ENCODE data around the gene FBXO31. TPM values are rescaled to one million over a fixed set of nuclear protein-coding genes. Genes with fewer than 3 reads are reported as not detected.
"Not testable (repeated sequence)": the region's sequence is repeated elsewhere in the genome, so short reads cannot be mapped to it uniquely, and the experiment has no call there.

The FBXO31 gene
- total RNA-seq, 1 experiment from 2014 or later, result 12.5 TPM

DNA sequence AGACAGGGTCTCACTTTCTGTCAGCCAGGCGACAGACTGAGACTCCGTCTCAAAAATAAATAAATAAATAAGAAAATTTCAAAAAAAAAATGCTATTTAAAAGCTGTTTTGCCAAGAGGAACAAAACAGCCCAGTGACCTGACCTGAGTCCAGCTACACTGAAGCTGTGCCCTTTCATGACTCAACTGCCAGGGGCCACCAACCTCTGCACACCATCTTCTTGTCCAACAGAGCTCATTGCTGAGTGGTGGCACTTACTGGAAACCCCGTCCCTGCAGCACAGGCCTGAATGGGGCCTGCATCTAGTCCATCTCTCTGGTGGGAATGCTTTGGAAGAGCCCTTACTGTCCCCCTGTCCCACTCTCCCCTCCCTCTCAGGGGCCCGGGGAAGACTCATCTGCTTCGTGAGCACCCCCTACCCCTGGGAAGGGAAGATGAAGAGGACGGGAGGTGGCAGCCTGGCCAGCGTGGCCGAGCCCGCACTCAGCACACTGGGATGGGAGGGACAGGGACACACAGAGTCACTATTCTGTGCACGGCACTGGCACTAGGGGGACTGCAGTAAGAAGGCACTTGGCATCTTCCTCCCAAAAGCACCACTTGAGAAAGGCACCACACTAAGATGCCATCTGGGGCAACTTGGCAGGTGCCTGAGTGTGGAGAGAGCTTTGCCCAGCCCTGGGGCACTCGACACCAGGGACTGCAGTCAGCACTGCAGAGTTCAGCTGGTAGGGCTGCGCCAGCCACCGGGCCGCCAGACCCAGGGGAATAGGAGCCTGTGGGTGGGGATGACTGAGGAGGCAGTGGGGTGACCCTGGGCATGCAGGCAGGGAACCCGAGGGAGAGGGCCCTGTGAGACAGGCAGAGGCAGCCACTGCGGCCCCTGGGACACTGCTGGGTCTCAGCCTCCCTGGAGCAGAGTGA, 13.5 kb downstream of the FBXO31 start:
- in situ Hi-C loops (cut with HindIII; ENCODE audit: low pct_unique_long_range_greater_than_20kb, low sequenced_read_pairs), result no loop called here
- DNase-seq (ENCODE audit: low read depth, low spot score), result no peak

DNA sequence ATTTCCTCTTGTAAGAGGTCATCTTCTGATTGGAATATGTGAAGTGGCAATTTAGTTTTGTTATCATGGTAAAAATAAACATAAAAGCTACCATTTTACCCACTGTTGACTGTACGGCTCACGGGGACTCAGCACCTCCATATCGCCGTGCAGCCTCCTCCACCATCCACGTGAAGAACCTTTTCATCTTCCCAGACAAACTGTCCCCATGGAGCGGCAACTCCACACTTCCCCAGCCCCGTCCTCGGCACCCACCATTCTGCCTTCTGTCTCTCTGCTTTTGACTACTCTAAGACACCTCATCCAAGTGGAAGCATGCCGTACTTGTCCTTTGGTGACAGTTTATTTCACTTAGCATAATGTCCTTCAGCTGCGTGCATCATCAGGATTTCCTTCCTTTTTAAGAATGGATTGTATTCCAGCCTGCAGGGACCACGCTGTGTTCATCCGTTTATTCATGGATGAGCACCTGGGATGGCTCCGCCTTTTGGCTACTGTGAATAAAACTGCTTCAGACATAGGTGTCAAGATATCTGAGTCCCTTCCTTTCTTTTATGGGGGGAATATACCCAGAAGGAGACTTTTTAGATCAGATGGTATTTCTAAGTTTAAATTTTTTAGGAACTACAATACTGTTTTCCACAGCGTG, 14.3 kb downstream of the FBXO31 start:
- in situ Hi-C loops (cut with HindIII; ENCODE audit: low pct_unique_long_range_greater_than_20kb, low sequenced_read_pairs), result no loop called here
- DNase-seq (ENCODE audit: low read depth, low spot score), result no peak

DNA sequence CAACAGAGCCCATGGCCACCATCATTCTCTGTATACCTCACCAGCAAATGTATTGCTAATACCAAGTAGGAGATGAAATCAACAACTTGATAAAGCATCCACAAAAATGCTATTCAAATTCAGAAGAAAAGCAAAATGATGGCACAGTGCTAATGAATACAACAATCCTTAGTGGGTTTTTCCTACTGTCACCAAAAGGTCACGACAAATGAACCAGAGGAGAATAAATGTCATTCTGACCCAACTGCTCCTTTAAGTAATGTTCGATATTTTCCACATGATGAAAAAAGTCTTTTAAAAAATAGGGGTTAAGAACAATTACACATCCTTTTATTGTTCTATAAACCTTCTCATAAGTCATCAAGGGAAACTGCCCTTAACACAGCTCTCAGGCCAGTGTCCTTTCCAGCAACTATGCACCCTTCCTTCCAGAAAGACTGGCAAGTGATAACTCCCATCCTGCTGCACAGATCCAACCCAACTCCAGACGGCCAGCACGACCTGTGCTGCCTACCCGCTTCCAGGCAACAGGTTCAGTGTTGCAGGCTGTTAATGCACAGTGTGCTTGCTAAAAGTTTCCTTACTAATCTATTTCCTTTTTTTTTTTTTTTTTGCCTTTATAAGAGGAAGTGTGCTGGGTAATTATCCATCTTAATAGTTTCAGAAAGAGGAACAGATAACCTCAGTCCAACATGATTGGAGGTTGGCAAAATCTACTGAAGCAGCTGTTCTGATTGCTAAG, 15.4 kb downstream of the FBXO31 start:
- in situ Hi-C loops (cut with HindIII; ENCODE audit: low pct_unique_long_range_greater_than_20kb, low sequenced_read_pairs), result no loop called here

DNA sequence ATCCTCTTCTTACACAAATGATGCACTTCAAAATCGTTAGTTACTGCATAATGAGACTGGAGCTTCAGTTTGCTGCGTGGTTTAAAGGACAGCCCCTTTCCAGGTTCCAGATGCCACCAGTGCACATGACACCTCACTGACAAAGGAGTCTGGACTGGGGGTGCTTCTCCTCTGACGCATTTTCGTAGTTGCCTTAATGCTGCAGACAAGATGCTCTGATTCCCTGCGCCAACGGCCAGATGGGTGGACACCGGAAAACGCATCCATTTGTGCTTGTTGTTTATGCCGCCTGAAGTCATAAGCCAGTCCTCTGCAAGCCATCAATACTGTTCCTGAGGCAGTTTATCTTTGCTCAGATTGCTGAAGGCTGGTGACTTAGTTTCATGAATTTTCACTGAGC, 16.0 kb downstream of the FBXO31 start:
- in situ Hi-C loops (cut with HindIII; ENCODE audit: low pct_unique_long_range_greater_than_20kb, low sequenced_read_pairs), result no loop called here
- DNase-seq (ENCODE audit: low read depth, low spot score), result no peak

More for the DNA sequence above, 15.4 kb downstream of the FBXO31 start:
- no peak for DNase-seq (ENCODE audit: low read depth, low spot score)

DNA sequence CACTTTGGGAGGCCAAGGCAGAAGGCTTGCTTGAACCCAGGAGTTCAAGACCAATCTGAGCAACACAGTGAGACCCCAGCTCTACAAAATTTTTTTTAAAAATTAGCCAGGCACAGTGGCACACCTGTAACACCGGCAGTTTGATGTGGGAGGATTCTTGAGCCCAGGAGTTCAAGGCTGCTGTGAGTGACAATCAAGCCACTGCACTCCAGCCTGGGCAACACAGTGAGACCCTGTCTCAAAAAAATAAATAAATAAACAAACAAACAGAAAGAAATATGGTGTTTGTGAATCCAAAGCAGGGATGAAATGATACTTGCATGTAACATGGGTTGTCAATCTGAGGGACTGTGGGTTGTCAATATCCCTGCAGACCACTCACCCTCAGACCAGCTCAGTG, 16.6 kb downstream of the FBXO31 start:
- DNase-seq (ENCODE audit: low read depth, low spot score), result no peak
- in situ Hi-C loops (cut with HindIII; ENCODE audit: low pct_unique_long_range_greater_than_20kb, low sequenced_read_pairs), result no loop called here

DNA sequence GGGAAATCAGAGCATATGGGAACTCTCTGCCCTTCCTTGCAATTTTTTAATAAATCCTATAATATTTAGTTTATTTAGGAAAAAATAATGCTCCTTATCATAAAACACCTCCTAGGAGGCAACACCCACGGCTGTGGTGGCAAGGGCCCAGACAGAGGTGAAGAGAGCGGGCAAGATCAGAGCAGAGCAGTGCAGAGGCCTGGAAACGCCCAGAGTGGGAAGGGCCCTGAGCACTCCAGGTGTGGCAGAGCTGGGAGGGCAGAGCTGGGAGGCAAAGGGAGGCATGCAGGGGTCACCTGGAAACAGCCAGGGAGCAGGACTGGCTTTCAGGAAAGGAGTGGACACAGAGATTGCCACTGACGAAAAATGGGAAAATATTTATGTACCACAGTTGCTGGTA, 17.3 kb downstream of the FBXO31 start:
- DNase-seq (ENCODE audit: low read depth, low spot score), result no peak
- in situ Hi-C loops (cut with HindIII; ENCODE audit: low pct_unique_long_range_greater_than_20kb, low sequenced_read_pairs), result no loop called here

DNA sequence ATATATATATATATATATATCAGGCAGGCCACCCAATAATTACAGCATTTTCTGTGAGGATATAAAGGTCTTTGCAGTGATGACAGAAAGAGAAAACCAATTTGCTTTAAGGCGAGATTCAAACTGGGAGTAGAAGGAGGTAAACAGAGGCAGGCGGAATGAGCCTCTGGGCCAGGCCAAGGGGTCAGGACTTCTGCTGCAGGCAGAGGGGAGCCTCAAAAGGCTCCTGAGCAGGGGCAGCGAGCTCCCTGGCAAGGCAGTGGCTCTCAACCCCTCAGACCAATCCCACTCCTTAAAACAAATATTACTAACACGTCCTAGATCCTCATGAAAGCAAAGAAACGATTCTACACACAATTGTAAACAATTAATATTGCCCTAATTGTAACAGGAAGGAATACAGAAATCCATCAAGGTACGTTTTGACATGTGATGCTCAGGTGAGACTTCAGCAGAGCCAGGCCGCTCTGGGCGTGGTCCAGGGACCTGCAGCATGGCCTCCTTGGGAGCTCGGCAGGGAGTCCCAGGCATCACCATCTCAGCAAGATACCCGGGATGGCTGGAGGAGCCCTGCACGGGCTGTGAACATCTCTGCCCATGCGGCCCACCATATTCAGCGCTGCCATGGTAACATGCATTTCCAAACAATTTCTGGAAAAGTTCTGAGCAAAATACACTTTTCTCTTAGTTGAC, 18.4 kb downstream of the FBXO31 start:
- in situ Hi-C loops (cut with HindIII; ENCODE audit: low pct_unique_long_range_greater_than_20kb, low sequenced_read_pairs), result no loop called here
- no peak for DNase-seq (ENCODE audit: low read depth, low spot score)

DNA sequence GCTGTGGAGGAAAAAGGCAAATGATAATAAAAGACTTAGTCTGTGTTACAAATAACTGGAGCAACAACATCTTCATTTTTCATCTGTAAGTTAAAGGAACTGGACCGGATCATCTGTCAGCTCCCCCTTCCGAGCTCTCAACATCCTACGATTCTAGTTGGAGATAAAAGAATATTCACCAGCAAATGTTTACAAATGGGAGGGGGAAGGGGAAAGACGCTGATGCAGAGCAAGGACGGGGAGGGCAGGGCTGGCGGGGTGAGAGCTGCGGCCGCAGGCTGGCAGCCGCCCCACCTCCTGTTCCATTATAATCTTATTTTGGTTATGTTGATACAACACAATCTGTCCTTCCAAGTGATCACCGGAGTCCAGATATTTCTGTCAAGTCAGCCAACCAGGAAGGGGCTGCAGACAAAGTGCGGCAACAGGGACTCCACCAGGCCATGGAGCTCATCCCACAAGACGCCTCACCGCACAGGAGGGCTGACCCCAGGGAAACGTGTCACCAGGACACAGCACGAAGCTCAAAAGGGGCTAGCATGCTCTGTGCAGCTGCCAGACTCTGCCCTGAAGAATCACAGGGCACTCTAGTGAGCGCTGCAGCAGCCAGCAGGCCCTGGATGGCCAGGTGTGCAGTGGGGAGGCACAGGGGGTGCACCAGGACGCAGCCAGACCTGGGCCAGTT, 19.7 kb downstream of the FBXO31 start:
- DNase-seq (ENCODE audit: low read depth, low spot score), result no peak
- in situ Hi-C loops (cut with HindIII; ENCODE audit: low pct_unique_long_range_greater_than_20kb, low sequenced_read_pairs), result no loop called here

DNA sequence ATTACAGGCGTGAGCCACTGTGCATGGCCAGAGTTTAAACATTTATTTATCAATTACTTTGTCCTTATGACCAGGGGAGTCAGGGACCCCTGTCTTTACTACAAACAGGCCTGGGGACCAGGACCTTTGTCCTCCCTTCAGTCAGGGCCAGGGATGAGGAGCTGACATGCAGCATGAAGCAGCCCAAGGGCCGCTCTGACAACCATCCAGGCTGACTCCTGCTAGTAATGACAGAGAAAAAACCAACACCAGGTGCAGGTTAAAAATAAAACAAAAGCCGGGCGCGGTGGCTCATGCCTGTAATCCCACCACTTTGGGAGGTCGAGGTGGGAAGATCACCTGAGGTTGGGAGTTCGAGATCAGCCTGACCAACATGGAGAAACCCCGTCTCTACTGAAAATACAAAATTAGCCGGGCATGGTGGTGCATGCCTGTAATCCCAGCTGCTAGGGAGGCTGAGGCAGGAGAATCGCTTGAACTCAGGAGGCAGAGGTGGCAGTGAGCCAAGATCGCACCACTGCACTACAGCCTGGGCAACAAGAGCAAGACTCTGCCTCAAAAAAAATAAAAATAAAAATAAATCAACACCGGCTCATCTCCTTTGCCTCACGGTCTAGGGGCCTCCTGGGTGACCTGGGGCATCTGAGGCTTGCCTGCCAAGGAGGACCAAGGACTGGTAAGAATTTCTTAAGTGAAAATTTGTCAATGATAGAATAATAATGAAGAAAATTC, 20.6 kb downstream of the FBXO31 start:
- in situ Hi-C loops (cut with HindIII; ENCODE audit: low pct_unique_long_range_greater_than_20kb, low sequenced_read_pairs); DNase-seq (ENCODE audit: low read depth, low spot score): not testable (repeated sequence)

DNA sequence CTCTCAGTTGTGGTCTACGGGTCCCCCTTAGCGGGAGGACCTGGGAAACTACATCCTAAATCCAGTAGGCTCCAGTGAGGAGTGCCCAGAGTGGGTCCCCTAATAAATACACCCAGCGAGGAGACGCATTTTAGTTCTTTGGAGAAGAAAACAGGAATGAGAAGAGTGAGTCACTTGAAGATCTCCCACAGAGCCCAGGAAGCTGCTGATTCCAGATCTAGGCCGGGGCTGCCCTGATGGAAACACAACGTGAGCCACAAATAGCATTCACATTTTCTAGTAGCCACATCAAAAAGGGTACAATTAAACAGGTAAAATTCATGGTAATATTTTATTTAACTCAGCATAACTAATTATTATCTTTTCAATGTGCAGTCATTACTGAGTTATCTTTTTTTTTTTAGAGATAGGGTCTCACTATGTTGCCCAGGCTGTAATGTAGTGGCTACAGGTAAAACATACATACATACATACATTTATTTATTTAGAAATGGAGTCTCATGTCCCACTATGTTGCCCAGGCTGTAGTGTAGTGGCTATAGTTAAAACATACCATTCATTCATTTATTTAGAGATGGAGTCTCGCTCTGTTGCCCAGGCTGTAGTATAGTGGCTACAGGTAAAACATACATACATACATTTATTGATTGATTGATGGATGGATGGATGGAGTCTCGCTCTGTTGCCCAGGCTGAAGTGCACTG, 21.5 kb downstream of the FBXO31 start:
- in situ Hi-C loops (cut with HindIII; ENCODE audit: low pct_unique_long_range_greater_than_20kb, low sequenced_read_pairs), result no loop called here
- DNase-seq (ENCODE audit: low read depth, low spot score), result no peak

DNA sequence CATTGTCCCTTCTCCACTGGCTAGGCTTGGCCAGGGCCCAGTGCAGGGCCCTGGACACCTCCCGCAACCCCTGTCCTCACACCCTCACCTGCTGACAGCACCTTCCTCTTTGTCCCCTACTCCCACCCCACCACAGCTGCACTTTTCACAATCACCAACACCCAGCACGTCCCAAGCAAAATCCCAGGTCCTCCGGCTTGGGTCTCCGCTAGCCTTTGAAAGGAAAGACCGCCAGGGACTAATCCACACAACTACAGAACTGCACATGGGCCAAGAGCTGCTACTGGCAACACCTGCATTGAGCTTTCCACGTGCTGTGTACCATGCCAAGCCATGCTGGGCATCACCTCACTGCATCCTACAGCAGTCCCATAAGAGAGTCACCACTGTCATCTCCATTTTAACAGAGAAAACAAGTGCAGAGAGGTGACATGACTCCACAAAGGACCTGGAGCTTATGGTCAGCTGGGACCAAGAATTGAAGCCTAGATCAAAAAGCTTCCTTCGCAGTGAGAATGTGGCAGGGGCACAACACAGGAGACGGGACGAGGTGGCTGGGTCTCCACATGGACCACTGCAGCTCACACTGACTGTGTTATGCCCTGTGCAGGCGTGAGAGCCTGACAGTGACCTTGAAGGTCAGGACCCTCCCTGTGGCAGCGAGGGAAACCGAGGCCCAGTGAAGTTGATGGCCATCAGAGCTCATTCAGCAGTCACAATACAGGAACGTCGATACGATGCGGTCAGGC, 22.5 kb downstream of the FBXO31 start:
- no peak for DNase-seq (ENCODE audit: low read depth, low spot score)
- in situ Hi-C loops (cut with HindIII; ENCODE audit: low pct_unique_long_range_greater_than_20kb, low sequenced_read_pairs), result no loop called here

DNA sequence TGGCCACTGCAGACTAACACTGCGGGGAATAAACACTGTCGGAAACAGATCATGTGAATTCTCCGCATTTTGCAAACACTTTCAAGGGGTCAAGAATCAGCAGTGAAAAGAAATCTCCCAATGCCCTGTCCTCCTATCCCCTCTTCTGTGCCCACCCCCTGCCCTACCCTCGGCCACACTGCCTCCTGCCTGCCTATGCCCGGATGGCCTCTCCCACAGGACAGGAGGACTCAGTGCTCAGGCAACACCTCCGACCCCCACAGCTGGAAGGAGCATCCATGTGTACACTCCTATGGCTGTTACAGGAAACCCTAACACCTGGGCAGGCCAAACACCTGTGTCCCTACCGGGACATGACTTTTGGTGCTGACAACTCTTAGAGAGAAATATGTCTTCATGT, 24.5 kb downstream of the FBXO31 start:
- no peak for DNase-seq (ENCODE audit: low read depth, low spot score)
- in situ Hi-C loops (cut with HindIII; ENCODE audit: low pct_unique_long_range_greater_than_20kb, low sequenced_read_pairs), result no loop called here

DNA sequence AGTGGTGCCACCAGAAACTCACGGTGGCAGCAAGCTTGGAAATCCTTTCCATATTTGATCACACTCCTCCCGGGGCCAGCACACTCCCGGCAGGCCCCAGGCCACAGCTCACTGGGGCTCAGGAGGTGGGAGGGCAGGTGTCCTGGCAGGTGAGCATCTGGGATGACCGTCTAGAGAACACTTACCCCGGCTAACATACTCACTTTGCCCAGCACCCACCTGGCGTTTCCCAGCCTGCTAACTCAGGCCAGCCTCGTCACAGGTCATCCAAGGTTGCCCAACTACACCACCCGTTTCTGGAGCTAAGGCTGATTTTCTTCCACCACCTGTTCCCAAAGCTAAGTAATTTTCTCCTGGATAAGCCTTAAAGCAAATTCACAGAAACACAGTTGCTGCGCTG, 24.9 kb downstream of the FBXO31 start:
- DNase-seq (ENCODE audit: low read depth, low spot score), result no peak
- in situ Hi-C loops (cut with HindIII; ENCODE audit: low pct_unique_long_range_greater_than_20kb, low sequenced_read_pairs), result no loop called here

DNA sequence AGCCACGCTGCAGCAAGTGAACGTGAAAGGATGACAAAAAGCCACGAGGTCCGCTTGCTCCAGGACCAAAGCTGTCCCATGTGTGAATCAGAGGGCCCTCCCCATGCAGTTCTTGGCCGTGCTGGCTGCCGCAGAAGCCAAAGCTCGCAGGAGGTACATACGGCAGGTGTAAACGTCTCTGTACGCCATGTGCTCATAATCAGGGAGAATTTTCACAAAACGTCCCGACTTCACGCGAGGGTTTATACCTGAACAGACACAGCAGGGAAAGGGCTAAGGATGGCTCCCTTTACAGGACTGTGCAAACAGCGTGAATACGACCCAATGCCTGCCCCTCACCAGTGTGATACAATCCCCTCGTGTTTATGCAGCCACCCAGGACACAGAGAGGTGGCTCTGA, 25.3 kb downstream of the FBXO31 start:
- no peak for DNase-seq (ENCODE audit: low read depth, low spot score)
- in situ Hi-C loops (cut with HindIII; ENCODE audit: low pct_unique_long_range_greater_than_20kb, low sequenced_read_pairs), result no loop called here

DNA sequence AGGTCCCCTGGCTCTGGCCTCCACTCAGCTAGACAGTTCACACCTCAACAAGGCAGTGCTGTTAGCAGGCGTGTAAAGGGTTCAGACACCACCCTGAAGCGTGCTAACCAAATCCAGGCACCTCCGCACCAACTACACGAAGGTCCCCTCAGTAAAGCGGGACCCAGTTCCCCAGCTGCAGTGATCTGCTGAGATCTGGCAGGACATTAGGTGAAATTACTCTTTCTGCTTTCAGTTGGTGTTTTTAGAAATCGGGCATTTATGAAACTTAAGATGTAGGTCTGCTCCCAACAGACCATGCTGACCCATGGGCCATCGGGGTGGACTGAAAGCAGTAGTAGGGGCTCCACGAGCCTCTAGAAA, 27.1 kb downstream of the FBXO31 start:
- no peak for DNase-seq (ENCODE audit: low read depth, low spot score)

DNA sequence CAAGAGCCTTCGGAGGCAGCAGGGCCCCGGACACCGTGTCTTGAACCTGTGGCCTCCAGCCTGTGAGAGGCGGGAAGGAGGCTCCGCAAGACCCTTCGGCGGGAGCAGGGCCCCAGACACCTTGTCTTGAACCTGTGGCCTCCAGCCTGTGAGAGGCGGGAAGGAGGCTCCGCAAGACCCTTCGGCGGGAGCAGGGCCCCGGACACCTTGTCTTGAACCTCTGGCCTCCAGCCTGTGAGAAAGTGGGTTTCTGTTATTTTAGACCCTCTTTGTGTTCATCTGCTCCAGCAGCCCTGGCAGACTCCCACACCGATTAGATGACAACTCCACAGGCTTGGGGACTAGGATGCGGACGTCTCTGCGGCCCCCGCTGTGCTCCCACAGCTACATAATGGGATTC, 30.0 kb downstream of the FBXO31 start:
- DNase-seq (ENCODE audit: low read depth, low spot score), result no peak
- in situ Hi-C loops (cut with HindIII; ENCODE audit: low pct_unique_long_range_greater_than_20kb, low sequenced_read_pairs), result no loop called here

More for the DNA sequence above, 27.1 kb downstream of the FBXO31 start:
- in situ Hi-C loops (cut with HindIII; ENCODE audit: low pct_unique_long_range_greater_than_20kb, low sequenced_read_pairs), result no loop called here
